Thymus (tissue), 11 donors: ENCODE measurements around the gene CLCN6. TPM values are rescaled to one million over a fixed set of nuclear protein-coding genes. Genes with fewer than 3 reads are reported as not detected.

Experiments used
- DNase-seq, 9 donors: peaks; one replicate each; pipeline ENCODE4 v3.0.0-alpha.2; 2013; ENCODE audit warnings: low spot score in 9 of 9, low read depth in 6 of 9, missing footprints in 1 of 9
- H3K27ac ChIP-seq, 2 donors: one replicate each; pipeline ENCODE4 v1.5.1; 2013; ENCODE audit warnings: control low read depth in 1 of 2, low read depth in 1 of 2, low read length in 1 of 2, mild to moderate bottlenecking in 1 of 2, moderate library complexity in 1 of 2
- H3K27me3 ChIP-seq, 2 donors: one replicate each; pipeline ENCODE4 v1.5.1; 2013; ENCODE audit warnings: low read length in 1 of 2; ENCODE audit not compliant: control insufficient read depth in 2 of 2, insufficient read depth in 1 of 2
- H3K36me3 ChIP-seq, 2 donors: one replicate each; pipeline ENCODE4 v1.5.1; 2013; ENCODE audit warnings: low read length in 1 of 2, mild to moderate bottlenecking in 1 of 2, moderate library complexity in 1 of 2; ENCODE audit not compliant: control insufficient read depth in 2 of 2, insufficient read depth in 2 of 2
- H3K4me1 ChIP-seq, 2 donors: one replicate each; pipeline ENCODE4 v1.5.1; 2013; ENCODE audit warnings: low read length in 2 of 2; ENCODE audit not compliant: control insufficient read depth in 2 of 2, insufficient read depth in 2 of 2
- H3K4me3 ChIP-seq, 2 donors: one replicate each; pipeline ENCODE4 v1.5.1; 2013; ENCODE audit warnings: low read length in 2 of 2, control low read depth in 1 of 2, mild to moderate bottlenecking in 1 of 2
- H3K9me3 ChIP-seq, 2 donors: one replicate each; pipeline ENCODE4 v1.5.1; 2013; ENCODE audit warnings: low read length in 1 of 2, mild to moderate bottlenecking in 1 of 2; ENCODE audit not compliant: control insufficient read depth in 2 of 2, insufficient read depth in 1 of 2
- WGBS: extraction: QIAGEN DNeasy Blood & Tissue Kit; methylation state at CpG from one replicate; pipeline ENCODE4 v1.1.7; 2013; 5-methylcytosine and 5-hydroxymethylcytosine counted together
- polyA plus RNA-seq: library from polyadenylated mRNA; stranded (reverse); fragments of 200-250 nt; gene quantifications from one replicate; pipeline ENCODE4 v1.2.3, GENCODE V29; 2013
- total RNA-seq: library from RNA; stranded (reverse); fragments of 120-200 nt; gene quantifications from one replicate; pipeline ENCODE4 v1.2.4, GENCODE V29; 2013
- donor health status: healthy.

CLCN6 gene
- total and polyA plus RNA-seq, 2 donors = 2.6 to 9.2 TPM

DNA sequence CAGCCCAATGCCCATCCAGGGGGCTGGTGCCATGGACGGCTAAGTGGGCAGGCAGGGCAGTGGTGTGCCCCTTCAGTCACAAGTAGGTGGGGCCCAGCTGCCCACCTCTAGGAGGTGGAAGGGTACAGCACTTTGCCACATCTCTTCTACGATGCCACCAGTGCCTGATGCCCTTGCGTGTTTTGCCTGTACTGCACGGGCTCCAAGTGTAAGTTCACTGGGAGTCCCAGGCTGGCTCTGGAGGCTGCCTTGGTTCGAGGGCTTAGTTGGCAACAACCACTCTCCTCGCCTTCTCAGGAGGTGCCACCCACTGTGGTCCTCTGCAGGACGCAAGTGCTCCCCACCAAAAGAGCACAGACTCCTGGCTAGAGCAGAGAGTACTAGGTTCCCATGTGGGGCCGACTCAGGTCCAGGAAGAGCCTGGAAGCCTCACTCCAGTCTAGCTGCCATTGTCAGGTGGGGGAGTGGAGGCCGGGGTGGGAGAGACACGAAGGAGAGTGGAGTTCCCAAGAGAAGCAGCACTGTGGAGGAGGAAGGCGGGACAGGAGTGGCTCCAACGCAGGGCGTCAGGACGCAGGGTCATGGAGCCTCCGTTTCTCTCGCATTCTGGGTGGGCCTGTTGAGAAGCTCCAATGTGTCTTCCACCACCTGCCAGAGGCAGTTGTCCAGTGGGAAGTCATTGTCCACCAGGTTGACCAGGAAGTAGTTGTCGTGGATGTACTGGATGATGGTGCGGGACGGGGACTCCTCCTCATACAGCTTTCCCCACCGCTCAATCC is 15.7 kb upstream of the CLCN6 start:
- Histone ChIP-seq H3K27ac (peak overlapping the region in 1 of 2 donors; percentile 62), H3K4me3 (no peak overlapping the region), H3K9me3 (no peaks in the 10 kb centered on the region), H3K27me3 (peaks cover 0 to 3% of the 10 kb centered on the region in 2 donors), H3K4me1 (peaks cover 0 to 6% of the 10 kb centered on the region in 2 donors), H3K36me3 (peaks cover 27 to 38% of the 10 kb centered on the region in 2 donors)
- no peak for DNase-seq
- 97% methylated on average over 20 of the region's 20 CpGs for WGBS

DNA sequence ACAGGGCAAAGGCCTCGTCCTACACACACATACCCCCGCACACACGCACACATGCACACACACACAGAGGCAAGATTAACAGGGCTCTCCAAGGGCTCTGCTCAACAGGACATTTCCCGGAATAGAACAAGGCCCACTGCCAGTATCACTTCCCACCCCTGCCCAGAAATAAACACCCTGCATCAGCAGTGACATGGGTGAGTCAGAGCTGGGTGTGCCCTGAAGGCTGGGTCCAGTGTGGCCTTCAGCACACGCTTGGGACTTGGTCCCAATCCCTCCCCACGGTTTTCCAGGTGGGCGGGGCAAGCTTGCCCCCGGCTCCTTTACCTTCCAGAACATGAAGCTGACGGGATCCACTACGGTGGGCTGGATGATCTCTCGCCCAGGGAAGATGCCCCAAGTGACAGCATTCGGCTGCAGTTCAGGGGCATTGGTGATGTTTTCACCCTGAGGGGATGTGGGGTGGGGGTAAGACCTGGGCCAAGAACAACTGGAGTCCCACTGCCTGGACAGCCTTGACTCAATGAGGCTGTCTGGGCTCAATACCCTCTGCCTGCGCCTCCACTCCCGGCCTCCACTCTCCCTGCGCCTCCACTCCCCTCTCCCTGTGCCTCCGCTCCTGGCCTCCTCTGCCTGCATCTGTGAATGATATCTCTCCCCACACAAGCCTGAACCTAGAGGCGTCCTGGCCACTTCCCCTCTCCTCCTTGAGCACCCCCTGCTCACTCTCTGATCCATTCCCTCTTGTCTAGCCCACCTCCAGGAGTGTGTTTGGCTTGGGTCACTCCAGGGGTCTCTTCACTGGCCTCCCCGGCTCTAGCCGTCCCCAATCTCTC is 14.9 kb upstream of the CLCN6 start:
- H3K27ac ChIP-seq = peak overlapping the region in 1 of 2 donors; percentile 38
- peaks cover 35 to 46% of the 10 kb centered on the region in 2 donors for H3K36me3 ChIP-seq
- 97% methylated on average over 19 of the region's 19 CpGs for WGBS
- H3K27me3 ChIP-seq = no peaks in the 10 kb centered on the region
- no peaks in the 10 kb centered on the region for H3K9me3 ChIP-seq
- no peak for DNase-seq
- H3K4me1 ChIP-seq = peaks cover 0 to 6% of the 10 kb centered on the region in 2 donors
- no peak overlapping the region for H3K4me3 ChIP-seq

DNA sequence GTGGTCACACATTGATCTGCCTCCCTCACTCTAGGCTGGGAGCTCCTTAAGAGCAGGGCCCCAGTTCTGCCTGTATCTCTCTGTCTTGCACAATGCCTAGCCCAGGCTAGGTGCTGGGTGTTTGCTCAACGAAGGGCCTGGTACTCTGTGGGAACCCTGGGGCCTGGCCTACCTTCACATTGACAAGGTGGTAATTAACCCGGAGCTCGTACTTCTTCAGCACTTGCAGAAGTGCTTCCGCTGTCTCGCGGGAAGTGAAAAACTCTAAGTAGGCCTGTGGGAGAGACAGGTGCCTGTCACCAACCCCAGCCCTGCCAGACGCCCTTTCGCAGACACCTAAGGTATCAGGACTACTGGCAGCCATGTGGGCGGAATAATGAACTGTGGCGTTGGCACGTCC is 13.9 kb upstream of the CLCN6 start:
- Histone ChIP-seq H3K27ac (peak overlapping the region in 1 of 2 donors; percentile 15), H3K4me1 (peaks cover 0 to 1% of the 10 kb centered on the region in 2 donors), H3K36me3 (peaks cover 37 to 49% of the 10 kb centered on the region in 2 donors), H3K9me3 (no peaks in the 10 kb centered on the region), H3K27me3 (no peaks in the 10 kb centered on the region), H3K4me3 (no peak overlapping the region)
- DNase-seq = no peak
- WGBS = 96% methylated on average over 11 of the region's 11 CpGs

DNA sequence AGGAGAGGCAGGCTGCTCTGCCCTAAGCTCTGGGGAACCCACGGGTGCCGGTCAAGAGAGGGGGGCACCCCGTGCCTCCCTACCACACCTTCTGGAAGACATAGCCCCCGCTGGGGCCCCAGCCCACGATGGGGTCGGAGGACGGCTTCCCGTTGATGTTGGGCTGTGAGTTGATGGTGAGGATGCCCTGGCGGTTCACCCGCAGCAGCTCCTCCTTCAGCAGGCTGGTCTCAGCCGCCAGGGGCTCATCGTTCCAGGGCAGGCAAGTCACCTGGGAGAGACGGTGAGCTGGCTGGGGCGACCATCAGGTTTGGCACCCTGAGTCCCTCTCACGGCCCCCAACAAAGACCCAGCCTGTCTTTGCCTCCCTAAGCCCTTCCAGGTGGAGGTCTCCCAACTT is 12.2 kb upstream of the CLCN6 start:
- WGBS = 97% methylated on average over 15 of the region's 15 CpGs
- DNase-seq = no peak
- Histone ChIP-seq H3K4me1 (no peaks in the 10 kb centered on the region), H3K36me3 (peaks cover 44 to 52% of the 10 kb centered on the region in 2 donors), H3K9me3 (no peaks in the 10 kb centered on the region), H3K4me3 (no peak overlapping the region), H3K27ac (no peak overlapping the region), H3K27me3 (no peaks in the 10 kb centered on the region)

DNA sequence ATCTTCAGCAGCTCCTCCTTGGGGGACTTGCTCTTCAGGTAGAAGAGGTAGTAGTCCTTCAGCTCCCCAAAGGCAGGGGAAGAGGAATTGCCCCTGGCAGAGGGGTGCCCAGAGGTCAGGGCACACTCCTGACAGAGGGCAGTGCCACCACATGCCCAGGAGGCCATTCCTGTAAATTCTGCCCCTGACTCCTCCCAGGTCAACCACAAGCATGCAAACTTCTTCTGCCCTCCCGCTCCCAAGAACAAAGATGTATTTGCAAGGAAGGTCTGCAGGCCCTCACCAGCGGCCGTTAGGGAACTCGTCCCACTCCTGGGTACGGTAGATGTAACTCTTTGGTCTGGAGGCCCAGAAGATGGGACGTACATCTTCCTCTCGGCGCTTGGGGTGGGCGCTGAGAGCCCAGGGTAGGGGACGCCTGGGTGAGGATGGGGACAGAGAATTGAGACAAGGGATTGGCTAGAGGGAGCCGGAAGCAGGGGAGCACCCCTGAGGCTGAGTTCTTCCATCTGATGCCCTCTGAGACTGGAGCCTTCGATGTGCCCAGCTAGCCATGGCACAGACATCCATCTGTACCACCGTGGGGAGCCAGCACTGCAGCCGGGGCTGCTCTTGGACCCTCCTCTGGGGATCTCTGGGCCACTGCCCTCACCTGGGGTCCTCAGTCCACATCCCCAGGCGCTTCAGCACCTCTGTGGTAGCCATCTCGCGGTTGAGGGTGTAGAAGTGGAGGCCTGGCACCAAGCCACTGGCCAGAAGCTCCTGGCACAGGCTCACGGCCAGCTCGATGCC is 11.3 kb upstream of the CLCN6 start:
- Histone ChIP-seq H3K27me3 (no peaks in the 10 kb centered on the region), H3K36me3 (peaks cover 49 to 53% of the 10 kb centered on the region in 2 donors), H3K9me3 (no peaks in the 10 kb centered on the region), H3K4me1 (no peaks in the 10 kb centered on the region), H3K27ac (no peak overlapping the region), H3K4me3 (no peak overlapping the region)
- DNase-seq = no peak
- 94% methylated on average over 19 of the region's 19 CpGs for WGBS

DNA sequence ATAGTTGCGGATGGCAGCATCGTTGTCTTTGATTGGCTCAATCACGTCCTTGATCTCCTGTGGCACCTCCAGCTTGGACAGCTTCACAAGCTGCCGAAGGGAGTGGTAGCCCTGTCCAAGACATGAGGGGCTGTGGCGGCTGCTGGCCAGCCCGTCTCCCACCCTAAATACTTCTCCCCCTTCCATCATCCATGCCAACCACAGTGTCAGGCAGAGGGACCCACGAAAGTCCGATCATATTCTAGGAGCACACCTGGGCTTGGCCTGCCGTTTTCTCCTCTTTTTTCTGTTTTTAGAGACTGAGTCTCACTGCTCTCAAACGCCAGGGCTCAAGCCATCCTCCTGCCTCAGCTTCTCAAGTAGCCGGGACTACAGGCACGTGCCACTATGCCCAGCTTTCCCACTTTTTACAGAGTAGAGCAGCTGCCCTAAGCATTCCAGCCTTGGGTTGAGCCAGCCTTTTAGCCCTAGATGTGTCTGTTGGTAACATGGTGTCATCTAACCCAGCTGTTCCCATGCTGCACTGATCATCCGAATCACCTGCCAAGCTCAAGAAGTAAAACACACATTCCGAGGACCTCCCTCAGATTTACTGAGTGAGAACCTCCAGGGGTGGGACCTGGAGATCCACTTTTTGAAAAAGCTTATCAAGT is 10.6 kb upstream of the CLCN6 start:
- no peaks in the 10 kb centered on the region for H3K27me3 ChIP-seq
- DNase-seq = no peak
- H3K27ac ChIP-seq = no peak overlapping the region
- no peaks in the 10 kb centered on the region for H3K9me3 ChIP-seq
- H3K4me1 ChIP-seq = no peaks in the 10 kb centered on the region
- peaks cover 52 to 55% of the 10 kb centered on the region in 2 donors for H3K36me3 ChIP-seq
- 94% methylated on average over 14 of the region's 14 CpGs for WGBS
- H3K4me3 ChIP-seq = no peak overlapping the region

DNA sequence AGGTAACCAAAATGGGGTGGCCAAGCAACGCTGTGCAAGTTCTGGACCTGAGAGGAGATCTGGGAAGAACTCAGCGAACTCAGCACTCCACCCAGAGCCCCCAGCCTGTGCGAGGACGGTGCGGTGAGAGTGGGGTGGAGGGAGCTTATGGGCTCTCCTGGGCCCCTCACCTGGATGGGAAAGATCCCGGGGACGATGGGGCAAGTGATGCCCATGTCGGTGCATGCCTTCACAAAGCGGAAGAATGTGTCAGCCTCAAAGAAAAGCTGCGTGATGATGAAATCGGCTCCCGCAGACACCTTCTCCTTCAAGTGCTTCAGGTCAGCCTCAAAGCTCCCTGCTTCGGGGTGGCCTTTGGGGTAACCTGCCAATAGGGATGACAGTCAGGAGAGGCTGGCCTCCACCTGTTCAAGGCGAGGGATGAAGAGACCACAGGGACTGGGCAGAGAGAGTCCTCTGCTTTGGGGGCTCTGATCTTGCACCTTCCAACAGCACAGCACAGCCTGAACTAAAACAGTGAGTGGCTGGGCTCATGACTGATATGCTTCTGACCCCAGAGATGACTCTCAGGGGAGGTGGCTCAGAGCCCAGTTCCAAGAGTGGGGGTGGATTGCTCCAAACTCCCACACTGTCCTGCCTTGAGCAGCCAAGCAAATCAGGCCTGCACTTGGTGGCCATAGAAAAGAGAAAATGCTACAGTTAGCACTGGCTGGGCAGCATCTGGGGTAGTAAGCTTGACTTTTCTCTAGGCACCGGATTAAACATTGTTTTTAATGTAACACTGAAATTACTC is 9.8 kb upstream of the CLCN6 start:
- no peak for DNase-seq
- peaks cover 53 to 56% of the 10 kb centered on the region in 2 donors for H3K36me3 ChIP-seq
- H3K27me3 ChIP-seq = no peaks in the 10 kb centered on the region
- no peaks in the 10 kb centered on the region for H3K4me1 ChIP-seq
- H3K9me3 ChIP-seq = no peaks in the 10 kb centered on the region
- H3K4me3 ChIP-seq = no peak overlapping the region
- no peak overlapping the region for H3K27ac ChIP-seq
- WGBS = 98% methylated on average over 15 of the region's 15 CpGs
